ENCODE measurements around the gene STX2.
A peak's percentile ranks its signal among the peaks of the same experiment; 100 is the strongest.
"Not testable (repeated sequence)": the region's sequence is repeated elsewhere in the genome, so short reads cannot be mapped to it uniquely, and the experiment has no call there.

STX2 gene

GRCh38 chr12:130870442-130871285, 31.6 kb upstream of the STX2 start:
- peak; percentile 90 for DNase-seq (ENCODE audit: low spot score)

- DNase-seq (ENCODE audit: low spot score): no peak
Measured at GRCh38 chr12:130868412-130868811, 29.4 kb upstream of the STX2 start.

- no peak for DNase-seq (ENCODE audit: low spot score)
Measured at GRCh38 chr12:130863298-130863697, 24.2 kb upstream of the STX2 start.

- not testable (repeated sequence) for DNase-seq (ENCODE audit: low spot score)
Measured at GRCh38 chr12:130862771-130863170, 23.7 kb upstream of the STX2 start.

- no peak for DNase-seq (ENCODE audit: low spot score)
Measured at GRCh38 chr12:130862161-130862560, 23.1 kb upstream of the STX2 start.

- no peak for DNase-seq (ENCODE audit: low spot score)
Measured at GRCh38 chr12:130860311-130860710, 21.3 kb upstream of the STX2 start.

GRCh38 chr12:130859161-130859560, 20.1 kb upstream of the STX2 start:
- no peak for DNase-seq (ENCODE audit: low spot score)

GRCh38 chr12:130858084-130858483, 19.0 kb upstream of the STX2 start:
- no peak for DNase-seq (ENCODE audit: low spot score)

- DNase-seq (ENCODE audit: low spot score): no peak
Measured at GRCh38 chr12:130856088-130856487, 17.0 kb upstream of the STX2 start.

- no peak for DNase-seq (ENCODE audit: low spot score)
Measured at GRCh38 chr12:130850418-130851021, 11.5 kb upstream of the STX2 start.

- DNase-seq (ENCODE audit: low spot score): no peak
Measured at GRCh38 chr12:130849561-130850417, 10.7 kb upstream of the STX2 start.

- DNase-seq (ENCODE audit: low spot score): not testable (repeated sequence)
Measured at GRCh38 chr12:130848785-130849305, 9.8 kb upstream of the STX2 start.

GRCh38 chr12:130848105-130848504, 9.1 kb upstream of the STX2 start:
- not testable (repeated sequence) for DNase-seq (ENCODE audit: low spot score)

- DNase-seq (ENCODE audit: low spot score): peak; percentile 25
Measured at GRCh38 chr12:130847112-130847511, 8.1 kb upstream of the STX2 start.

GRCh38 chr12:130846369-130846768, 7.3 kb upstream of the STX2 start:
- DNase-seq (ENCODE audit: low spot score): no peak

GRCh38 chr12:130839770-130840404, 837 bp upstream of the STX2 start:
- DNase-seq (ENCODE audit: low spot score): no peak

GRCh38 chr12:130838284-130838950, 633 bp downstream of the STX2 start:
- DNase-seq (ENCODE audit: low spot score): peak; percentile 39

GRCh38 chr12:130835436-130835835, 3.6 kb downstream of the STX2 start:
- DNase-seq (ENCODE audit: low spot score): no peak

- no peak for DNase-seq (ENCODE audit: low spot score)
Measured at GRCh38 chr12:130835011-130835410, 4.0 kb downstream of the STX2 start.

- DNase-seq (ENCODE audit: low spot score): peak; percentile 69
Measured at GRCh38 chr12:130832561-130833209, 6.4 kb downstream of the STX2 start.

Measured in AG20443 (cell line).